ENCODE measurements around the gene LRRC52. TPM values are rescaled to one million over a fixed set of nuclear protein-coding genes. Genes with fewer than 3 reads are reported as not detected.

LRRC52 gene
- total RNA-seq, 1 experiment from 2014 or later: not detected

- in situ Hi-C loops (cut with HindIII; ENCODE audit: low pct_unique_long_range_greater_than_20kb, low sequenced_read_pairs): no loop called here
- Histone ChIP-seq H3K9me3 (ENCODE audit: control insufficient read depth, insufficient read depth, low read depth, low read length) (no peaks in the 10 kb centered on the region), H3K4me1 (ENCODE audit: control insufficient read depth, insufficient read depth, low read length) (no peaks in the 10 kb centered on the region), H3K27ac (ENCODE audit: low read length) (no peak overlapping the region), H3K4me3 (ENCODE audit: low read depth in 2 of 2, low read length in 2 of 2) (no peak overlapping the region), H3K36me3 (ENCODE audit: control insufficient read depth, insufficient read depth, low read length) (no peaks in the 10 kb centered on the region), H3K27me3 (ENCODE audit: control insufficient read depth, insufficient read depth, low read length) (peaks cover 12% of the 10 kb centered on the region)
- no peak for DNase-seq (ENCODE audit: low read depth, low spot score)
- ChIA-PET POLR2A (no interaction called here), CTCF (no interaction called here)
- no peak for ATAC-seq
- intact Hi-C loops (cut with micrococcal nuclease; ENCODE audit: unreplicated experiment): no loop called here
- TF ChIP-seq POLR2AphosphoS5 (IDR thresholded peaks at IDR 0.05; ENCODE audit: low read depth, low read length): no peak
- TF ChIP-seq REST (IDR thresholded peaks at IDR 0.05; ENCODE audit: insufficient read depth in 1 of 2, low read depth in 2 of 2, low read length in 1 of 2): no peak
- TF ChIP-seq SIN3A (IDR thresholded peaks at IDR 0.05; ENCODE audit: borderline replicate concordance, insufficient read depth, low read depth, low read length): no peak
- no peak for TF ChIP-seq TCF7L2 (IDR thresholded peaks at IDR 0.05; ENCODE audit: low read depth, low read length)
- TF ChIP-seq CTCF (IDR thresholded peaks at IDR 0.05): no peak
- BruUV-seq (replicated peaks): no TSS peak
Observed at GRCh38 chr1:165539908-165540307, 3.9 kb upstream of the LRRC52 start.

- Histone ChIP-seq H3K36me3 (ENCODE audit: control insufficient read depth, insufficient read depth, low read length) (no peaks in the 10 kb centered on the region), H3K27ac (ENCODE audit: low read length) (no peak overlapping the region), H3K4me1 (ENCODE audit: control insufficient read depth, insufficient read depth, low read length) (no peaks in the 10 kb centered on the region), H3K27me3 (ENCODE audit: control insufficient read depth, insufficient read depth, low read length) (peaks cover 3% of the 10 kb centered on the region), H3K9me3 (ENCODE audit: control insufficient read depth, insufficient read depth, low read depth, low read length) (no peaks in the 10 kb centered on the region), H3K4me3 (ENCODE audit: low read depth in 2 of 2, low read length in 2 of 2) (no peak overlapping the region)
- POLR2A ChIA-PET: no interaction called here
- intact Hi-C loops (cut with micrococcal nuclease; ENCODE audit: unreplicated experiment): no loop called here
- TF ChIP-seq CTCF (IDR thresholded peaks at IDR 0.05) (no peak), TCF7L2 (IDR thresholded peaks at IDR 0.05; ENCODE audit: low read depth, low read length) (no peak), POLR2AphosphoS5 (IDR thresholded peaks at IDR 0.05; ENCODE audit: low read depth, low read length) (no peak), SIN3A (IDR thresholded peaks at IDR 0.05; ENCODE audit: borderline replicate concordance, insufficient read depth, low read depth, low read length) (no peak), REST (IDR thresholded peaks at IDR 0.05; ENCODE audit: insufficient read depth in 1 of 2, low read depth in 2 of 2, low read length in 1 of 2) (no peak)
- DNase-seq (ENCODE audit: low read depth, low spot score) (no peak), ATAC-seq (no peak)
- BruUV-seq (replicated peaks): no TSS peak
- CTCF ChIA-PET: interaction anchor here (0.5 kb wide), 1 partner anchor 59 kb away, joined by 3 read pairs; no protein-coding TSS in a partner anchor
- in situ Hi-C loops (cut with HindIII; ENCODE audit: low pct_unique_long_range_greater_than_20kb, low sequenced_read_pairs): no loop called here
Observed at GRCh38 chr1:165542015-165542631, 1.7 kb upstream of the LRRC52 start.
